Measurements from ENCODE around the gene RIPPLY3. TPM values are rescaled to one million over a fixed set of nuclear protein-coding genes. Genes with fewer than 3 reads are reported as not detected.

Gene RIPPLY3
- total and polyA plus RNA-seq, 2 experiments from 2014 or later = 2.5 to 2.8 TPM

DNA sequence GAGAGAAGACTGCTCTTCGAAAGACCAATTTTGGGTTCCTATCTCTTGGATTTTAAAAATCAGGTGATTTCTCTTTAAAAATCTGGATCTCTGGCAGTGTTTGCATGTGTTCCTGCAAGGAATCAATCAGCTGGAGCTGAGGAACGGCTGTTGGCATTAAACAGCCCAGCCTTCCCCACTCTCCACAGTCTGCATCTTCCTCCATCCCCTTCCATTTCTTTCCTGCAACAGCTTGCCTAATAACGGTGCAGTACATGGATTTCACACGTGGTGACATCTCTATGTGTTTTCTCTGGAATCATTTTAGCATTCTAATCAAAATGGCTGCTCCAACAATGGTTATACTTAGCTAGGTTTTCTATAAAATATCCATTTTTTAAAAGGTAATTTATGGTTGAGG is 20.0 kb downstream of the RIPPLY3 start (continued):
- TF ChIP-seq JUNB (IDR thresholded peaks at IDR 0.05; ENCODE audit: unreplicated experiment) (no peak), POLR2AphosphoS5 (IDR thresholded peaks at IDR 0.05; ENCODE audit: low read depth) (no peak)
- TF ChIP-seq, protein P1, sequence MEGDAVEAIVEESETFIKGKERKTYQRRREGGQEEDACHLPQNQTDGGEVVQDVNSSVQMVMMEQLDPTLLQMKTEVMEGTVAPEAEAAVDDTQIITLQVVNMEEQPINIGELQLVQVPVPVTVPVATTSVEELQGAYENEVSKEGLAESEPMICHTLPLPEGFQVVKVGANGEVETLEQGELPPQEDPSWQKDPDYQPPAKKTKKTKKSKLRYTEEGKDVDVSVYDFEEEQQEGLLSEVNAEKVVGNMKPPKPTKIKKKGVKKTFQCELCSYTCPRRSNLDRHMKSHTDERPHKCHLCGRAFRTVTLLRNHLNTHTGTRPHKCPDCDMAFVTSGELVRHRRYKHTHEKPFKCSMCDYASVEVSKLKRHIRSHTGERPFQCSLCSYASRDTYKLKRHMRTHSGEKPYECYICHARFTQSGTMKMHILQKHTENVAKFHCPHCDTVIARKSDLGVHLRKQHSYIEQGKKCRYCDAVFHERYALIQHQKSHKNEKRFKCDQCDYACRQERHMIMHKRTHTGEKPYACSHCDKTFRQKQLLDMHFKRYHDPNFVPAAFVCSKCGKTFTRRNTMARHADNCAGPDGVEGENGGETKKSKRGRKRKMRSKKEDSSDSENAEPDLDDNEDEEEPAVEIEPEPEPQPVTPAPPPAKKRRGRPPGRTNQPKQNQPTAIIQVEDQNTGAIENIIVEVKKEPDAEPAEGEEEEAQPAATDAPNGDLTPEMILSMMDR (conservative IDR thresholded peaks at IDR 0.05; ENCODE audit: low read depth in 2 of 2) = no peak

DNA sequence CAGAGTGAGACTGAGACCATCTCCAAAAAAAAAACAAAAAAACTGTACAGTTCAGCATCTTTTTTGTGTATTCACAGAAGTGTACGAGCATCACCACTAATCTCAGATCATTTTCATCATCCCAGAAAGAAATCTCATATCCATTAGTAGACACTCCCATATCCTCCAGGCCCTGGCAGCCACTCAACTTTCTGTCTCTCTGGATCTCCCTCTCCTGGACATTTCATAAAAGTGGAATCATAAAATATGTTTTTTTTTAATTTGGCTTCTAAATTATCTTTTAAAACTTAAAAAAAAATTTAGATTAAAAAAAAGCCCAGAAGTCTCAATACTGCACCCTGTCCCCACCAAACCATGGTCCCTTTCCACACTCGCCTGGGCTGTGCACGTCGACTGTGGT is 22.1 kb downstream of the RIPPLY3 start:
- Histone ChIP-seq H3K4me3 (no peak overlapping the region), H3F3A (replicated peaks; ENCODE audit: low read depth) (no peaks in the 10 kb centered on the region), H3K27ac (ENCODE audit: low read depth) (no peak overlapping the region), H3K79me2 (replicated peaks; ENCODE audit: insufficient read depth) (no peaks in the 10 kb centered on the region), H3K9me2 (ENCODE audit: insufficient read depth) (no peaks in the 10 kb centered on the region), H2AFZ (no peak overlapping the region), H3K27me3 (ENCODE audit: insufficient read depth) (no peaks in the 10 kb centered on the region), H4K20me1 (replicated peaks; ENCODE audit: insufficient read depth) (no peaks in the 10 kb centered on the region), H3K4me2 (no peak overlapping the region), H3K4me1 (ENCODE audit: insufficient read depth) (no peaks in the 10 kb centered on the region), H3K36me3 (ENCODE audit: insufficient read depth) (no peaks in the 10 kb centered on the region)
- no peaks in the 10 kb centered on the region for H3K9me3 Mint-ChIP-seq
- no peaks in the 10 kb centered on the region for H3K36me3 Mint-ChIP-seq (ENCODE audit: low read depth)
- peaks cover 4% of the 10 kb centered on the region; the same call in 1 of the 3 replicates for H3K4me1 Mint-ChIP-seq
- H3K27ac Mint-ChIP-seq = no peak overlapping the region
- TF ChIP-seq ZNF331 (CRISPR knock-in tag; IDR thresholded peaks at IDR 0.05; ENCODE audit: low read depth) (no peak), ZNF114 (CRISPR knock-in tag; IDR thresholded peaks at IDR 0.05) (no peak), CREB1 (CRISPR knock-in tag; IDR thresholded peaks at IDR 0.05; ENCODE audit: low read depth) (no peak), EZH2phosphoT487 (IDR thresholded peaks at IDR 0.05; ENCODE audit: unreplicated experiment) (no peak), JUNB (IDR thresholded peaks at IDR 0.05; ENCODE audit: unreplicated experiment) (no peak), NANOG (IDR thresholded peaks at IDR 0.05; ENCODE audit: borderline replicate concordance) (no peak), REST (IDR thresholded peaks at IDR 0.05; ENCODE audit: unreplicated experiment) (no peak), EZH2 (IDR thresholded peaks at IDR 0.05; ENCODE audit: low read depth, unreplicated experiment) (no peak)
- H3K27me3 Mint-ChIP-seq (ENCODE audit: insufficient read depth, low read depth, poor library complexity) = no peaks in the 10 kb centered on the region
- no peak for DNase-seq (ENCODE audit: low spot score)
- ATAC-seq = no peak
- H3K4me3 Mint-ChIP-seq = no peak overlapping the region

Measured in GM23338 (cell line).